COLO668 (cell line): ENCODE results near the gene OGT.
"Not testable (repeated sequence)": the region's sequence is repeated elsewhere in the genome, so short reads cannot be mapped to it uniquely, and the experiment has no call there.

ENCODE experiments used
- DNase-seq: peaks from one replicate; lab custom pipeline; 2025; ENCODE audit not compliant: unreplicated experiment; lab: John Stamatoyannopoulos, UW

The OGT gene

GRCh38 chrX:71537743-71538142 lies 4.8 kb downstream of the OGT start:
- no peak for DNase-seq

- DNase-seq = no peak
Observed at GRCh38 chrX:71540801-71541200, 7.9 kb downstream of the OGT start.

GRCh38 chrX:71541210-71542022 lies 8.5 kb downstream of the OGT start:
- no peak for DNase-seq

- DNase-seq = no peak
Observed at GRCh38 chrX:71542411-71542810, 9.5 kb downstream of the OGT start.

- no peak for DNase-seq
Observed at GRCh38 chrX:71542825-71543224, 9.9 kb downstream of the OGT start.

- no peak for DNase-seq
Observed at GRCh38 chrX:71543316-71543715, 10.4 kb downstream of the OGT start.

GRCh38 chrX:71545364-71545763 lies 12.5 kb downstream of the OGT start:
- DNase-seq = no peak

- DNase-seq = no peak
Observed at GRCh38 chrX:71546879-71547278, 14.0 kb downstream of the OGT start.

- DNase-seq = no peak
Observed at GRCh38 chrX:71547339-71547738, 14.4 kb downstream of the OGT start.

GRCh38 chrX:71549986-71550385 lies 17.1 kb downstream of the OGT start:
- no peak for DNase-seq

- no peak for DNase-seq
Observed at GRCh38 chrX:71550578-71550977, 17.7 kb downstream of the OGT start.

- DNase-seq = no peak
Observed at GRCh38 chrX:71556036-71556435, 23.1 kb downstream of the OGT start.

- no peak for DNase-seq
Observed at GRCh38 chrX:71558920-71559319, 26.0 kb downstream of the OGT start.

GRCh38 chrX:71559773-71560172 lies 26.9 kb downstream of the OGT start:
- DNase-seq = not testable (repeated sequence)

- DNase-seq = no peak
Observed at GRCh38 chrX:71563921-71564320, 31.0 kb downstream of the OGT start.

- DNase-seq = no peak
Observed at GRCh38 chrX:71565474-71566041, 32.7 kb downstream of the OGT start.

- DNase-seq = peak; percentile 2
Observed at GRCh38 chrX:71571390-71571789, 38.5 kb downstream of the OGT start.

- DNase-seq = no peak
Observed at GRCh38 chrX:71573590-71573989, 40.7 kb downstream of the OGT start.

- DNase-seq = no peak
Observed at GRCh38 chrX:71577682-71578081, 44.8 kb downstream of the OGT start.

- DNase-seq = no peak
Observed at GRCh38 chrX:71578253-71579135, 45.6 kb downstream of the OGT start, which contains the start of gene GCNA. Gene GCNA (plus strand): TSS chrX:71578437. CDS start chrX:71580822, 2,385 bp downstream.

GRCh38 chrX:71579136-71579989 lies 46.5 kb downstream of the OGT start:
- DNase-seq = no peak
